Measurements from ENCODE around the gene CELF5. TPM values are rescaled to one million over a fixed set of nuclear protein-coding genes. Genes with fewer than 3 reads are reported as not detected.
"Not testable (repeated sequence)": the region's sequence is repeated elsewhere in the genome, so short reads cannot be mapped to it uniquely, and the experiment has no call there.

Gene CELF5
- total RNA-seq, 2 donors from 2014 or later = 2.6 to 3.5 TPM

DNA sequence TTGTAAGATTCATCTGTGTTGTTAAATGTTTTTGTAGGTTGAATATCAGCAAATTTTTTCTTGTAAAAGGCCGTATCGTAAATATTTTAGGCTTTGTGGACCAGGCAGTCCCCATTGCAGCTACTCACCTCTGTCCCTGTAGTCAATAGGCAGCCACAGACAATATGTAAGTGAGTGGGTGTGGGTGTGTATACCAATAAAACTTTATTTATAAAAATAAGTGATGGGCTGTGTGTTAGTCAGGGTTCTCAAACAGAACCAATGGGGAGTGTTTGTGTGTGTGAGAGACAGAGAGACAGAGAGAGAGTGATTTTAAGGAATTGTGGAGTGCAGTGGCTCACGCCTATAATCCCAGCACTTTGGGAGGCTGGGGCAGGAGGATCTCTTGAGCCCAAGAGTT lies 104.3 kb downstream of the CELF5 start:
- no peak for DNase-seq
- Histone ChIP-seq H3K27me3 (ENCODE audit: control insufficient read depth, insufficient read depth, low read length, poor library complexity, severe bottlenecking) (peaks cover 15% of the 10 kb centered on the region), H3K4me1 (ENCODE audit: control insufficient read depth, insufficient read depth, low read length) (no peaks in the 10 kb centered on the region), H3K9me3 (ENCODE audit: control insufficient read depth, low read length) (no peaks in the 10 kb centered on the region), H3K9ac (ENCODE audit: extremely low read depth, low read length, poor library complexity, severe bottlenecking) (no peak overlapping the region), H3K4me3 (ENCODE audit: low read length) (no peak overlapping the region), H3K36me3 (ENCODE audit: control insufficient read depth, insufficient read depth, low read length) (no peaks in the 10 kb centered on the region), H3K27ac (ENCODE audit: low read depth, low read length) (no peak overlapping the region)
- Mint-ChIP-seq H3K27me3 (ENCODE audit: insufficient read depth) (peaks cover 45% of the 10 kb centered on the region), H3K36me3 (ENCODE audit: low read depth) (no peaks in the 10 kb centered on the region), H3K27ac (no peak overlapping the region), H3K4me3 (no peak overlapping the region), H3K9me3 (no peaks in the 10 kb centered on the region), H3K4me1 (no peaks in the 10 kb centered on the region)
- WGBS, 2 experiments (ENCODE audit: insufficient coverage in 1 of 2, insufficient read length in 1 of 2) = 82 to 100% methylated on average over 1 to 3 of the region's 3 CpGs
- TF ChIP-seq, protein P1, sequence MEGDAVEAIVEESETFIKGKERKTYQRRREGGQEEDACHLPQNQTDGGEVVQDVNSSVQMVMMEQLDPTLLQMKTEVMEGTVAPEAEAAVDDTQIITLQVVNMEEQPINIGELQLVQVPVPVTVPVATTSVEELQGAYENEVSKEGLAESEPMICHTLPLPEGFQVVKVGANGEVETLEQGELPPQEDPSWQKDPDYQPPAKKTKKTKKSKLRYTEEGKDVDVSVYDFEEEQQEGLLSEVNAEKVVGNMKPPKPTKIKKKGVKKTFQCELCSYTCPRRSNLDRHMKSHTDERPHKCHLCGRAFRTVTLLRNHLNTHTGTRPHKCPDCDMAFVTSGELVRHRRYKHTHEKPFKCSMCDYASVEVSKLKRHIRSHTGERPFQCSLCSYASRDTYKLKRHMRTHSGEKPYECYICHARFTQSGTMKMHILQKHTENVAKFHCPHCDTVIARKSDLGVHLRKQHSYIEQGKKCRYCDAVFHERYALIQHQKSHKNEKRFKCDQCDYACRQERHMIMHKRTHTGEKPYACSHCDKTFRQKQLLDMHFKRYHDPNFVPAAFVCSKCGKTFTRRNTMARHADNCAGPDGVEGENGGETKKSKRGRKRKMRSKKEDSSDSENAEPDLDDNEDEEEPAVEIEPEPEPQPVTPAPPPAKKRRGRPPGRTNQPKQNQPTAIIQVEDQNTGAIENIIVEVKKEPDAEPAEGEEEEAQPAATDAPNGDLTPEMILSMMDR (conservative IDR thresholded peaks at IDR 0.05) = no peak

DNA sequence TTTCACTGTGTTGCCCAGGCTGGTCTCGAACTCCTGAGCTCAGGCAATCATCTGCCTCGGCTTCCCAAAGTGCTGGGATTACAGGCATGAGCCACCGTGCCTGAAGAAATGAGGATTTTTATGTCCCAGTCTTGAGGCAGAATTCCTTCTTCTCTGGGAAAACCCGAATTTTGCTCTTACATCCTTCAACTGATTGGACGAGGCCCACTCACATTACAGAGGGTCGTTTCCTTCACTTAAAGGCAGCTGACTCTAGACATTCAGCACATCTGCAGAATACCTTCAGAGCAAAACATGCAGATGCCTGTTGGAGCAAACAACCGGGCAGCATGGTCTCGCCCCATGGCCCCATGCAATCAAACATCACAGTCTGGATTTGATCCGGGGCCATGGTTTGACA lies 105.6 kb downstream of the CELF5 start:
- TF ChIP-seq, protein P1 (conservative IDR thresholded peaks at IDR 0.05) = no peak
- H3K4me3 ChIP-seq (ENCODE audit: low read length) = no peak overlapping the region
- H3K27ac ChIP-seq (ENCODE audit: low read depth, low read length) = no peak overlapping the region
- H3K27me3 ChIP-seq (ENCODE audit: control insufficient read depth, insufficient read depth, low read length, poor library complexity, severe bottlenecking) = peaks cover 15% of the 10 kb centered on the region
- no peaks in the 10 kb centered on the region for H3K4me1 ChIP-seq (ENCODE audit: control insufficient read depth, insufficient read depth, low read length)
- 80 to 84% methylated on average over 9 of the region's 9 CpGs for WGBS, 2 experiments (ENCODE audit: insufficient coverage in 1 of 2, insufficient read length in 1 of 2)
- Mint-ChIP-seq H3K4me3 (no peak overlapping the region), H3K4me1 (no peaks in the 10 kb centered on the region), H3K27ac (no peak overlapping the region), H3K27me3 (ENCODE audit: insufficient read depth) (peaks cover 51% of the 10 kb centered on the region), H3K36me3 (ENCODE audit: low read depth) (no peaks in the 10 kb centered on the region), H3K9me3 (no peaks in the 10 kb centered on the region)
- H3K36me3 ChIP-seq (ENCODE audit: control insufficient read depth, insufficient read depth, low read length) = no peaks in the 10 kb centered on the region
- H3K9ac ChIP-seq (ENCODE audit: extremely low read depth, low read length, poor library complexity, severe bottlenecking) = no peak overlapping the region
- H3K9me3 ChIP-seq (ENCODE audit: control insufficient read depth, low read length) = no peaks in the 10 kb centered on the region
- DNase-seq = no peak

DNA sequence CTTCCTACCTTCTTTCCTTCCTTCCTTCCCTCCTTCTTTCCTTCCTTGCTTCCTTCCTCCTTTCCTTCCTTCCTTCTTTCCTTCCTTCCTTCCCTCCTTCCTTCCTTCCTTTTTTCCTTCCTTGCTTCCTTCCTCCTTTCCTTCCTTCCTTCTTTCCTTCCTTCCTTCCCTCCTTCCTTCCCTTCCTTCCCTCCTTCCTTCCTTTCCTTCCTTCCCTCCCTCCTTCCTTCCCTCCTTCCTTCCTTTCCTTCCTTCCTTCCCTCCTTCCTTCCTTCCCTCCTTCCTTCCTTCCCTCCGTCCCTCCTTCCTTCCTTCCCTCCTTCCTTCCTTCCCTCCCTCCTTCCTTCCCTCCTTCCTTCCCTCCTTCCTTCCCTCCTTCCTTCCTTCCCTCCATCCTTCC lies 107.8 kb downstream of the CELF5 start:
- peaks cover 15% of the 10 kb centered on the region for H3K27me3 ChIP-seq (ENCODE audit: control insufficient read depth, insufficient read depth, low read length, poor library complexity, severe bottlenecking)
- H3K9me3 ChIP-seq (ENCODE audit: control insufficient read depth, low read length); H3K36me3 ChIP-seq (ENCODE audit: control insufficient read depth, insufficient read depth, low read length); H3K9me3 Mint-ChIP-seq; H3K9ac ChIP-seq (ENCODE audit: extremely low read depth, low read length, poor library complexity, severe bottlenecking); H3K27ac Mint-ChIP-seq; H3K36me3 Mint-ChIP-seq (ENCODE audit: low read depth); DNase-seq; H3K4me3 ChIP-seq (ENCODE audit: low read length); H3K4me1 Mint-ChIP-seq; H3K27ac ChIP-seq (ENCODE audit: low read depth, low read length); H3K4me1 ChIP-seq (ENCODE audit: control insufficient read depth, insufficient read depth, low read length); H3K4me3 Mint-ChIP-seq: not testable (repeated sequence)
- H3K27me3 Mint-ChIP-seq (ENCODE audit: insufficient read depth) = peaks cover 54% of the 10 kb centered on the region
- WGBS, 2 experiments (ENCODE audit: insufficient coverage in 1 of 2, insufficient read length in 1 of 2) = no CpG with 5 or more reads among the region's 1 CpG

DNA sequence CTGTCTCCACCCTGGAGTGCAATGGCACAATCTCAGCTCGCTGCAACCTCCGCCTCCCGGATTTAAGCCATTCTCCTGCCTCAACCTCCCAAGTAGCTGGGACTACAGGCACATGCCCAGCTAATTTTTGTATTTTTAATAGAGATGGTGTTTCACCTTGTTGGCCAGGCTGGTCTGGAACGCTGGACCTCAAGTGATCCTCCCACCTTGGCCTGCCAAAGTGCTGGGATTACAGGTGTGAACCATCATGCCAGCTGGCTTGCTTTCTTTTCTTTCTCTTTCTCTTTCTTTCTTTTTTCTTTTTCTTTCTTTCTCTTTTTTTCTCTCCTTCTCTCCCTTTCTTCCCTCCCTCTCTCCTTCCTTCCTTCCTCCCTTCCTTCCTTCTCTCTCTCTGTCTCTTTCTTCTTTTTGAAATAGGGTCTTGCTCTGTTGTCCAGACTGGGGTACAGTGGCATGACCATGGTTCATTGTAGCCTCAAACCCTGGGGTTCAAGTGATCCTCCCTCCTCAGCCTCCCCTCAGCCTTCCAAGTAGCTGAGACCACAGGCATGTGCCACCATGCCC lies 108.6 kb downstream of the CELF5 start:
- DNase-seq = no peak
- H3K27ac Mint-ChIP-seq = no peak overlapping the region
- H3K9me3 ChIP-seq (ENCODE audit: control insufficient read depth, low read length) = no peaks in the 10 kb centered on the region
- no peaks in the 10 kb centered on the region for H3K9me3 Mint-ChIP-seq
- peaks cover 54% of the 10 kb centered on the region for H3K27me3 Mint-ChIP-seq (ENCODE audit: insufficient read depth)
- H3K27ac ChIP-seq (ENCODE audit: low read depth, low read length) = no peak overlapping the region
- no peak overlapping the region for H3K4me3 ChIP-seq (ENCODE audit: low read length)
- H3K4me1 Mint-ChIP-seq = no peaks in the 10 kb centered on the region
- H3K4me3 Mint-ChIP-seq = no peak overlapping the region
- H3K36me3 Mint-ChIP-seq (ENCODE audit: low read depth) = no peaks in the 10 kb centered on the region
- peaks cover 15% of the 10 kb centered on the region for H3K27me3 ChIP-seq (ENCODE audit: control insufficient read depth, insufficient read depth, low read length, poor library complexity, severe bottlenecking)
- no peaks in the 10 kb centered on the region for H3K36me3 ChIP-seq (ENCODE audit: control insufficient read depth, insufficient read depth, low read length)
- 53% methylated on average over 4 of the region's 4 CpGs; no CpG with 5 or more reads in 1 of the 2 experiments for WGBS, 2 experiments (ENCODE audit: insufficient coverage in 1 of 2, insufficient read length in 1 of 2)
- H3K4me1 ChIP-seq (ENCODE audit: control insufficient read depth, insufficient read depth, low read length) = no peaks in the 10 kb centered on the region
- TF ChIP-seq, protein P1 (conservative IDR thresholded peaks at IDR 0.05) = no peak
- no peak overlapping the region for H3K9ac ChIP-seq (ENCODE audit: extremely low read depth, low read length, poor library complexity, severe bottlenecking)

All from endodermal cell (in vitro differentiated cells).